SK-N-SH (cell line): Measurements from ENCODE around the gene ALDH4A1. TPM values are rescaled to one million over a fixed set of nuclear protein-coding genes. Genes with fewer than 3 reads are reported as not detected.

Experiments
- CTCF ChIA-PET: fragments of 300-600, 350-600 bp; formaldehyde crosslinking; extraction: SDS; loops from one replicate; lab custom pipeline; 2021; lab: Yijun Ruan, JAX
- POLR2A ChIA-PET: fragments of 350-600 bp; sonication (Branson Sonifier 250); formaldehyde crosslinking; extraction: SDS; loops from one replicate; lab custom pipeline; 2020; ENCODE audit warnings: antibody characterized with exemption, inconsistent platforms; lab: Yijun Ruan, JAX
- DNase-seq: peaks from one replicate; pipeline ENCODE4 v3.0.0; 2012
- H2AFZ ChIP-seq: fragments of 200-600 bp; sonication (generic); 2 replicates; pipeline ENCODE4 v1.8.1; 2016; ENCODE audit warnings: antibody characterized with exemption, mild to moderate bottlenecking, low read depth
- H3F3A ChIP-seq: fragments of 200-600 bp; sonication (generic); replicated peaks from 2 replicates; pipeline ENCODE3; 2016; ENCODE audit warnings: antibody characterized with exemption, mild to moderate bottlenecking; ENCODE audit not compliant: insufficient read depth
- H3K27ac ChIP-seq, 2 experiments: fragments of 200-500 bp in 1 of 2; fragments of 200-600 bp in 1 of 2; sonication (Bioruptor generic) in 1 of 2; sonication (generic), shearing (Covaris generic) in 1 of 2; 2 replicates each; pipeline versions ENCODE4 v1.5.1 to v1.6.1; 2014 to 2016; ENCODE audit warnings: low read depth in 2 of 2, inconsistent platforms in 1 of 2, low read length in 1 of 2, mild to moderate bottlenecking in 1 of 2, mixed read lengths in 1 of 2
- H3K27me3 ChIP-seq: fragments of 200-600 bp; sonication (generic), shearing (Covaris generic); 2 replicates; pipeline ENCODE4 v1.6.1; 2016; ENCODE audit warnings: mixed run types; ENCODE audit not compliant: insufficient read depth
- H3K36me3 ChIP-seq, 2 experiments: fragments of 200-500 bp in 1 of 2; fragments of 200-600 bp in 1 of 2; sonication (Bioruptor generic) in 1 of 2; sonication (generic) in 1 of 2; replicated peaks in 1 of 2; 2 replicates each; pipeline versions ENCODE3 to v1.5.1; 2014 to 2016; ENCODE audit warnings: low read length in 1 of 2, mild to moderate bottlenecking in 1 of 2; ENCODE audit not compliant: insufficient read depth in 2 of 2, control insufficient read depth in 1 of 2
- H3K4me1 ChIP-seq, 2 experiments: fragments of 200-500 bp in 1 of 2; fragments of 200-600 bp in 1 of 2; sonication (Bioruptor generic) in 1 of 2; sonication (generic), shearing (Covaris generic) in 1 of 2; 2 replicates each; pipeline versions ENCODE4 v1.5.1 to v1.6.1; 2014 to 2016; ENCODE audit warnings: low read depth in 1 of 2, low read length in 1 of 2, mixed run types in 1 of 2; ENCODE audit not compliant: insufficient read depth in 2 of 2, control insufficient read depth in 1 of 2
- H3K4me2 ChIP-seq: fragments of 200-600 bp; sonication (generic), shearing (Covaris generic); 2 replicates; pipeline ENCODE4 v1.6.1; 2017; ENCODE audit warnings: mixed run types
- H3K4me3 ChIP-seq, 2 experiments: fragments of 200-500 bp in 1 of 2; fragments of 200-600 bp in 1 of 2; sonication (Bioruptor generic) in 1 of 2; sonication (generic), shearing (Covaris generic) in 1 of 2; 2 replicates each; pipeline versions ENCODE4 v1.5.1 to v1.8.1; 2014 to 2016; ENCODE audit warnings: low read depth in 2 of 2, inconsistent platforms in 1 of 2, low read length in 1 of 2, mild to moderate bottlenecking in 1 of 2, mixed read lengths in 1 of 2, moderate library complexity in 1 of 2
- H3K79me2 ChIP-seq: fragments of 200-600 bp; sonication (generic); 2 replicates; pipeline ENCODE4 v1.8.1; 2017; ENCODE audit warnings: mild to moderate bottlenecking; ENCODE audit not compliant: insufficient read depth
- H3K9ac ChIP-seq: fragments of 200-600 bp; sonication (generic); 2 replicates; pipeline ENCODE4 v1.6.1; 2017; ENCODE audit warnings: mixed run types
- H3K9me2 ChIP-seq: fragments of 200-600 bp; sonication (generic); 2 replicates; pipeline ENCODE4 v1.6.1; 2017; ENCODE audit warnings: mixed run types
- H3K9me3 ChIP-seq: fragments of 200-600 bp; sonication (generic); 2 replicates; pipeline ENCODE4 v1.6.1; 2017; ENCODE audit warnings: mixed run types, mild to moderate bottlenecking, moderate library complexity
- H4K20me1 ChIP-seq: fragments of 200-600 bp; sonication (generic); 2 replicates; pipeline ENCODE4 v1.6.1; 2017; ENCODE audit warnings: mild to moderate bottlenecking, mixed run types; ENCODE audit not compliant: insufficient read depth
- CHD2 ChIP-seq: fragments of 150-350 bp; IDR thresholded peaks from 2 replicates; pipeline ENCODE4 v1.6.1; 2018; ENCODE audit warnings: low read length; ENCODE audit not compliant: partially characterized antibody
- ELF1 ChIP-seq: IDR thresholded peaks from 2 replicates; pipeline ENCODE4 v1.4.0; 2012
- EP300 ChIP-seq, 2 experiments: IDR thresholded peaks; 2 replicates each; pipeline versions ENCODE4 v1.4.0 to v1.6.1; 2012; ENCODE audit warnings: borderline replicate concordance in 1 of 2, low read depth in 1 of 2, low read length in 1 of 2
- GATA2 ChIP-seq: sonication (generic); formaldehyde crosslinking; IDR thresholded peaks from 2 replicates; pipeline ENCODE4 v1.5.0; 2020; ENCODE audit warnings: mild to moderate bottlenecking, missing genetic modification reagents
- IRF3 ChIP-seq: fragments of 150-350 bp; IDR thresholded peaks from 2 replicates; pipeline ENCODE4 v1.6.1; 2016; ENCODE audit warnings: mild to moderate bottlenecking, low read depth, low read length
- JUND ChIP-seq: IDR thresholded peaks from 2 replicates; pipeline ENCODE4 v1.4.0; 2012
- MEF2A ChIP-seq: IDR thresholded peaks from 2 replicates; pipeline ENCODE4 v1.4.0; 2012; ENCODE audit warnings: low read depth, borderline replicate concordance
- MXI1 ChIP-seq: IDR thresholded peaks from 2 replicates; pipeline ENCODE4 v1.6.1; 2012; ENCODE audit warnings: mild to moderate bottlenecking, low read depth, low read length, improper control_type of control experiment
- NRF1 ChIP-seq: IDR thresholded peaks from 2 replicates; pipeline ENCODE4 v1.6.1; 2012; ENCODE audit warnings: low read depth, mild to moderate bottlenecking, low read length
- RCOR1 ChIP-seq: fragments of 150-350 bp; IDR thresholded peaks from 2 replicates; pipeline ENCODE4 v1.6.1; 2017; ENCODE audit warnings: antibody characterized with exemption, low read length
- REST ChIP-seq: IDR thresholded peaks from 2 replicates; pipeline ENCODE4 v1.6.1; 2012; ENCODE audit warnings: mild to moderate bottlenecking, low read depth, low read length, moderate library complexity
- RFX5 ChIP-seq: IDR thresholded peaks from 2 replicates; pipeline ENCODE4 v1.6.1; 2012; ENCODE audit warnings: mild to moderate bottlenecking, improper control_type of control experiment, low read length
- RXRA ChIP-seq: IDR thresholded peaks from 2 replicates; pipeline ENCODE4 v1.4.0; 2012; ENCODE audit warnings: low read depth, mild to moderate bottlenecking, borderline replicate concordance
- SMC3 ChIP-seq: IDR thresholded peaks from 2 replicates; pipeline ENCODE4 v1.6.1; 2012; ENCODE audit warnings: low read depth, low read length, improper control_type of control experiment
- TAF1 ChIP-seq: IDR thresholded peaks from 2 replicates; pipeline ENCODE4 v1.6.1; 2012; ENCODE audit warnings: low read depth, mild to moderate bottlenecking, low read length, moderate library complexity, borderline replicate concordance
- TEAD4 ChIP-seq: IDR thresholded peaks from 2 replicates; pipeline ENCODE4 v1.4.0; 2012; ENCODE audit warnings: mild to moderate bottlenecking, borderline replicate concordance; ENCODE audit not compliant: insufficient read depth
- USF2 ChIP-seq: fragments of 150-350 bp; IDR thresholded peaks from 2 replicates; pipeline ENCODE4 v1.6.1; 2017; ENCODE audit warnings: antibody characterized with exemption, low read length, low read depth, borderline replicate concordance
- ZBTB33 ChIP-seq: IDR thresholded peaks from 2 replicates; pipeline ENCODE4 v1.4.0; 2012; ENCODE audit warnings: low read depth, borderline replicate concordance
- WGBS: methylation state at CpG from one replicate; pipeline ENCODE4 v1.1.6; 2017; ENCODE audit warnings: low lambda C conversion rate; 5-methylcytosine and 5-hydroxymethylcytosine counted together
- polyA plus RNA-seq, 3 experiments: library from polyadenylated mRNA; depleted of rRNA; stranded (reverse); fragments of >200 nt; gene quantifications; 2 replicates each; pipeline ENCODE4 v1.2.3, GENCODE V29; 2012

ALDH4A1 gene
- polyA plus RNA-seq, 1 of the 3 experiments (the other 2 are of a cell fraction): 18.5 TPM

GRCh38 chr1:18868801-18869424 is 33.4 kb downstream of the ALDH4A1 start:
- Histone ChIP-seq H3K4me2 (no peak overlapping the region), H3K9ac (no peak overlapping the region), H3K27ac (no peak overlapping the region), H2AFZ (no peak overlapping the region), H3K9me2 (no peaks in the 10 kb centered on the region), H3K9me3 (no peaks in the 10 kb centered on the region), H4K20me1 (no peaks in the 10 kb centered on the region), H3K27me3 (peaks cover 14% of the 10 kb centered on the region; the same call in 1 of the 2 replicates), H3F3A (no peaks in the 10 kb centered on the region), H3K4me1 (no peaks in the 10 kb centered on the region), H3K79me2 (no peaks in the 10 kb centered on the region), H3K4me3 (no peak overlapping the region), H3K36me3 (no peaks in the 10 kb centered on the region)
- ChIA-PET CTCF (interaction anchor here (1.0 to 25.9 kb wide), 4 partner anchors 15 to 293 kb away, joined by 3 to 350 read pairs (median 3); no protein-coding TSS in a partner anchor), POLR2A (no interaction called here)
- TF ChIP-seq TAF1 (no peak), RXRA (no peak), NRF1 (no peak), IRF3 (no peak)
- no peak for DNase-seq
- whole genome bisulfite sequencing: 63% methylated on average over 7 of the region's 12 CpGs

GRCh38 chr1:18868354-18868753 is 34.0 kb downstream of the ALDH4A1 start:
- DNase-seq: no peak
- WGBS: 56% methylated on average over 5 of the region's 5 CpGs
- no peak overlapping the region for H3K4me3 ChIP-seq
- ChIA-PET POLR2A (no interaction called here), CTCF (interaction anchor here (1.0 to 25.9 kb wide), 4 partner anchors 8 to 292 kb away, joined by 3 to 350 read pairs (median 5); no protein-coding TSS in a partner anchor)
- no peak overlapping the region for H3K4me2 ChIP-seq
- no peaks in the 10 kb centered on the region for H3F3A ChIP-seq
- H3K9me2 ChIP-seq: no peaks in the 10 kb centered on the region
- H3K9me3 ChIP-seq: no peaks in the 10 kb centered on the region
- no peaks in the 10 kb centered on the region for H3K4me1 ChIP-seq
- H3K9ac ChIP-seq: no peak overlapping the region
- H2AFZ ChIP-seq: no peak overlapping the region
- H3K27me3 ChIP-seq: peaks cover 18% of the 10 kb centered on the region; the same call in 1 of the 2 replicates
- no peak overlapping the region for H3K27ac ChIP-seq
- no peaks in the 10 kb centered on the region for H3K36me3 ChIP-seq
- no peaks in the 10 kb centered on the region for H3K79me2 ChIP-seq
- no peaks in the 10 kb centered on the region for H4K20me1 ChIP-seq
- TF ChIP-seq JUND (no peak), CHD2 (no peak), EP300 (IDR thresholded peaks at IDR 0.05; ENCODE audit: borderline replicate concordance in 1 of 2, low read depth in 1 of 2, low read length in 1 of 2) (no peak), MXI1 (no peak), REST (no peak), GATA2 (CRISPR knock-in tag) (no peak), RFX5 (no peak), ZBTB33 (no peak), RXRA (no peak), TEAD4 (no peak), USF2 (no peak), RCOR1 (no peak), ELF1 (no peak), MEF2A (no peak), SMC3 (no peak), NRF1 (no peak)
